Uterus (tissue), 4 donors: ENCODE data around the gene LRTM2. TPM values are rescaled to one million over a fixed set of nuclear protein-coding genes. Genes with fewer than 3 reads are reported as not detected.

Experiments used
- DNase-seq, 2 donors: peaks; one replicate each; pipeline ENCODE4 v3.0.0-alpha.2; 2019 to 2020
- H3K27ac ChIP-seq, 2 donors: fragments of 200-600 bp; sonication (generic); 1 replicate in 1 of 2; 2 replicates in 1 of 2; pipeline ENCODE4 v1.5.1; 2016 to 2018
- H3K27me3 ChIP-seq, 2 donors: fragments of 200-600 bp; sonication (generic); one replicate each; pipeline ENCODE4 v1.5.1; 2018 to 2019; ENCODE audit warnings: control low read depth in 1 of 2
- H3K36me3 ChIP-seq, 2 donors: fragments of 200-600 bp; sonication (generic); one replicate each; pipeline ENCODE4 v1.5.1; 2019; ENCODE audit warnings: control low read depth in 1 of 2
- H3K4me1 ChIP-seq, 2 donors: fragments of 200-600 bp; sonication (generic); one replicate each; pipeline ENCODE4 v1.5.1; 2018 to 2019; ENCODE audit warnings: control low read depth in 1 of 2
- H3K4me3 ChIP-seq, 2 donors: fragments of 200-600 bp; sonication (generic); 1 replicate in 1 of 2; 2 replicates in 1 of 2; pipeline ENCODE4 v1.5.1; 2018 to 2019; ENCODE audit warnings: mild to moderate bottlenecking in 1 of 2
- H3K9me3 ChIP-seq, 2 donors: fragments of 200-600 bp; sonication (generic); one replicate each; pipeline ENCODE4 v1.5.1; 2019; ENCODE audit warnings: control low read depth in 1 of 2
- POLR2A ChIP-seq, 2 donors: fragments of 450-650 bp; IDR thresholded peaks; one replicate each; pipeline ENCODE4 v1.6.1; 2016; ENCODE audit warnings: antibody characterized with exemption in 2 of 2, mild to moderate bottlenecking in 1 of 2, moderate library complexity in 1 of 2
- intact Hi-C: fragments of 100-400 bp; cut with DNase I; formaldehyde crosslinking; loops from one replicate; pipeline ENCODE4 v1.15.1; 2023; ENCODE audit warnings: low total_unique reads
- total RNA-seq, 4 donors: library from RNA; depleted of rRNA in 3 of 4; stranded (reverse); fragments of >200 nt in 3 of 4; gene quantifications; one replicate each; pipeline versions ENCODE4 v1.1.0 to v1.2.4, GENCODE V29; 2014 to 2023
- TF ChIP-seq, protein P1 (sequence below), 4 experiments: fragments of 200-600 bp in 2 of 4; fragments of 450-650 bp in 2 of 4; sonication (generic) in 2 of 4; IDR thresholded peaks; one replicate each; pipeline ENCODE4 v1.5.1; 2016 to 2019; ENCODE audit warnings: antibody characterized with exemption in 4 of 4, mild to moderate bottlenecking in 2 of 4, moderate library complexity in 1 of 4
- donor health status: DM: yes; HTN: yes; CAD: no.

Gene LRTM2
- total RNA-seq, 4 donors from 2014 or later, result not detected

DNA sequence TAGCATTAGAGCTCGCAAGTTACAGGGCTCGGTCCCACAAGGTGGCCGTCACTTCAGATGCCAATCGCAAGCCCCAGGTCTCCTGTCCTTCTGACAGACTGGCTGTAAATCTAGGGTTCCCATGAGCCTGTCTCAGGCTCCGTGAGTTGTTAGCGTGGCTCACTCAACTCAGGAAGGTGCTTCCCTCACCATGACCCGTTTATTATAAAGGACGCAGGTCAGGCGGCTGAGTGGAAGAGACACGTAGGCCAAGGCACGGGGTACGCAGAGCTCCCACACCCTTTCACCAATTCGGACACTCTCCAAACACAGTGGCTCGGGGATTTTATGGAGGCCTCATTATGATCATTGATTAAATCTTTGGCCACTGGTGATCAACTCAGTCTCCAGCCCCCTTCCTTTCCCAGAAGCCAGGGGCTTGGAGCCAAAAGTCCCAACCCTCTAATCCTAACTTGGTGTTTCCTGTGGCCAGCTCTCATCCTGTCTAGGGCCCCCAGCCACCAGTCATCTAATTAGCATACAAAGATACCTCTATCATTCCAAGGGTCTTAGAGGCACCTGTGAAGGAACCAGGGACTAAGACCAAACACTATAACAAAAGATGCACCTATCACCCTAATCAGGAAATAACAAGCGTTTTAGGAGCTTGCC, 25.8 kb upstream of the LRTM2 start:
- TF ChIP-seq POLR2A (IDR thresholded peaks at IDR 0.05), result no peak
- TF ChIP-seq, protein P1, sequence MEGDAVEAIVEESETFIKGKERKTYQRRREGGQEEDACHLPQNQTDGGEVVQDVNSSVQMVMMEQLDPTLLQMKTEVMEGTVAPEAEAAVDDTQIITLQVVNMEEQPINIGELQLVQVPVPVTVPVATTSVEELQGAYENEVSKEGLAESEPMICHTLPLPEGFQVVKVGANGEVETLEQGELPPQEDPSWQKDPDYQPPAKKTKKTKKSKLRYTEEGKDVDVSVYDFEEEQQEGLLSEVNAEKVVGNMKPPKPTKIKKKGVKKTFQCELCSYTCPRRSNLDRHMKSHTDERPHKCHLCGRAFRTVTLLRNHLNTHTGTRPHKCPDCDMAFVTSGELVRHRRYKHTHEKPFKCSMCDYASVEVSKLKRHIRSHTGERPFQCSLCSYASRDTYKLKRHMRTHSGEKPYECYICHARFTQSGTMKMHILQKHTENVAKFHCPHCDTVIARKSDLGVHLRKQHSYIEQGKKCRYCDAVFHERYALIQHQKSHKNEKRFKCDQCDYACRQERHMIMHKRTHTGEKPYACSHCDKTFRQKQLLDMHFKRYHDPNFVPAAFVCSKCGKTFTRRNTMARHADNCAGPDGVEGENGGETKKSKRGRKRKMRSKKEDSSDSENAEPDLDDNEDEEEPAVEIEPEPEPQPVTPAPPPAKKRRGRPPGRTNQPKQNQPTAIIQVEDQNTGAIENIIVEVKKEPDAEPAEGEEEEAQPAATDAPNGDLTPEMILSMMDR (IDR thresholded peaks at IDR 0.05), result no peak
- intact Hi-C loops, result loop anchor here (5.0 to 10.0 kb wide), 4 partner anchors 142 to 790 kb away; no protein-coding TSS in a partner anchor
- Histone ChIP-seq H3K9me3 (no peaks in the 10 kb centered on the region), H3K36me3 (no peaks in the 10 kb centered on the region), H3K27ac (no peak overlapping the region), H3K4me3 (no peak overlapping the region), H3K27me3 (no peaks in the 10 kb centered on the region), H3K4me1 (peaks cover 0 to 7% of the 10 kb centered on the region in 2 donors)
- DNase-seq, result no peak

DNA sequence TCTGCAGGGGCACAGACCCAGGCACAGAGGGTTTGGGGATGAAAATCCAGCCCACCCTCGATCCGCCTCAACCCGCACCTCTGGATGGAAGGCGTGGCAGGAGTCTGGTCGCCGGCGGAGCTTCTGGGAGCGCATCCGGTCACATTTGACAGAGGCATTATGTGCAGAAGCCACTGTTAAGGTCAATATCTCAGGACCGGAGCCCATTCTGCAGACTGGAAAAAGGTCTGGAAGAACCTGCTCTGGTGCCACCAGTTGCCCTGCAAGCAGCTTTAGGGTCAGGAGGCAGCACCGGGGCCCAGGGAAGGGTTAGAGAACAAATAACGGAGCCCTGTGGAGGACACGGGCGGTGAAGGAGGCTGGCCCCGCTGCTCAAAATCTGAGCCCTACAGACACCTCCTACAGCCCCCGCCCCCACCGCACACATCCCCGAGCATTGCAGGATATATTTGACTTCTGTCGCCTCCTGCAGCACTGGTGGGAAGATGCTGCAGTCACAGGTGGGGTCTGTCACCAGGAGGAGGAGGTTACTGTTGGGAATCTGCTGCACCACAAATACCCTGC, 25.1 kb upstream of the LRTM2 start:
- no peaks in the 10 kb centered on the region for H3K9me3 ChIP-seq
- no peak overlapping the region for H3K4me3 ChIP-seq
- intact Hi-C loops, result loop anchor here (5.0 to 10.0 kb wide), 3 partner anchors 142 to 789 kb away; no protein-coding TSS in a partner anchor

DNA sequence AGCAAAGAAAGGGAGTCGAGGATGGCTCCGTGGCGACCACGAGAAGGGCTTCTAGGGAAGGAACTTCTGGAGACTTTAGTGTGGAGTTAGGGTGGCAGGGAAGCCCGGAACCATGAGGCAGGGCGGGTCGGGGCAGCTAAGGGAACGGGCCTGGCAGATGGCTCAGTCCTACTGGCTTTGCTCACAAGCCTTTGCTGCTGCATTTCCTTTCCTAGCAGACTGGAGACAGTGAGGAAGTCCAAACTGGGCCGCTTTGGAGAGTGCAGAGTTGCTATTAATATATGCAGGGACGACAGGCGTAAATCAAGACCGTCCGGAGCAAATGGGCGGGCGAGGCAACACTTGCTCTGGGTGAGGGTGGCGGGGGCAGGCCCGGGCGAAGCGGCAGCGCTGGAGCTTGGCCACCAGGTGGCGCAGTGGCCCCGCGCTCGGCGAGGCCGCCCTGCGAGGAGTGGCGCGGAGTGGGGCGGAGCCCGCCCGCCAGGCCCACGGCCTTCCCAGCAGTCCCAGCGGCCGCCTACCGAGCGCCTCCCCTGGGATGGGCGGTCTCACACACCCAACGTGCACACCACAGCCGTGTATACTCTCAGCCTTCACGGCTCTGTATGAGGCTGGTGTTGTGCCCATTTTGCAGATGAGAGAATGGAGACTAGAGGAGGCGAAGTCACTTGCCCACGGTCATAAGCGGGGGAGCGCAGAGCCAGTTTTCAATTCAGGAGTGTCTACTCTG, 24.4 kb upstream of the LRTM2 start:
- Histone ChIP-seq H3K36me3 (no peaks in the 10 kb centered on the region), H3K27ac (peak overlapping the region; percentile 77 to 85), H3K9me3 (no peaks in the 10 kb centered on the region), H3K27me3 (no peaks in the 10 kb centered on the region), H3K4me1 (peaks cover 0 to 7% of the 10 kb centered on the region in 2 donors), H3K4me3 (peak overlapping the region; percentile 48 to 52)
- DNase-seq, result peak; percentile 91 to 94
- peak in 1 of 2 donors; percentile 67 for TF ChIP-seq POLR2A (IDR thresholded peaks at IDR 0.05)
- TF ChIP-seq, protein P1 (IDR thresholded peaks at IDR 0.05), result peak; percentile 92 to 100 (median 97)
- intact Hi-C loops, result loop anchor here (5.0 to 10.0 kb wide), 3 partner anchors 141 to 789 kb away; no protein-coding TSS in a partner anchor

More for the DNA sequence above, 25.1 kb upstream of the LRTM2 start:
- H3K4me1 ChIP-seq, result peaks cover 0 to 7% of the 10 kb centered on the region in 2 donors
- TF ChIP-seq, protein P1 (IDR thresholded peaks at IDR 0.05), result no peak
- TF ChIP-seq POLR2A (IDR thresholded peaks at IDR 0.05), result no peak
- H3K27ac ChIP-seq, result peak overlapping the region; percentile 57 to 77
- no peaks in the 10 kb centered on the region for H3K27me3 ChIP-seq
- H3K36me3 ChIP-seq, result no peaks in the 10 kb centered on the region
- DNase-seq, result no peak

DNA sequence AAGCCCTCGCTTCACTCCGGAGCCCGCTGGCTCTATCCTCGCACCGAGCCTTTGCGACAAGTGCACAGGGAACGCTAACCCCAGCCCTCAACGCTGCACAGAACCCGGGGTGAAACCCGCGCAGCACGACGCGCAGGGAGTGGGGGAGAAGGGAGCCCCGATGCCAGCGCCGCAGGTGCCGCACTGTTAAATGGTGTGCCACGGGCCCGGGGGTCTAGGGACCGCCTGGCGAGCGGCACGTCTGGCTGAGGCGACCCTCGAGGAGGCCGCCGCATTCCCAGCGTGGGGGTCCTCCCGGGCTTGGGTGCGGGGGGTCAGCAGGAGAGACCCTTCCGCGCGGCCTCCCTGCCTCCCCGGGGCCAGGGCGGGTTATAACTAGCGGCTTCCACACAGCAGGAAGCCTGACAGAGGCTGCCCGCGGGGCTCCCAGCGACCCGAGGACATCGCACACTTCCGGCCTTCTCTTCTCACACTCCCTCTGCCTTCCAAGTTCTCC, 23.8 kb upstream of the LRTM2 start:
- H3K27me3 ChIP-seq, result no peaks in the 10 kb centered on the region
- no peaks in the 10 kb centered on the region for H3K36me3 ChIP-seq
- no peaks in the 10 kb centered on the region for H3K9me3 ChIP-seq
- intact Hi-C loops, result loop anchor here (5.0 to 10.0 kb wide), 3 partner anchors 141 to 788 kb away; no protein-coding TSS in a partner anchor
- DNase-seq, result peak in 1 of 2 donors; percentile 44
- TF ChIP-seq, protein P1 (IDR thresholded peaks at IDR 0.05), result no peak
- no peak for TF ChIP-seq POLR2A (IDR thresholded peaks at IDR 0.05)
- H3K27ac ChIP-seq, result peak overlapping the region; percentile 77 to 85
- H3K4me1 ChIP-seq, result peaks cover 0 to 7% of the 10 kb centered on the region in 2 donors
- peak overlapping the region; percentile 48 to 52 for H3K4me3 ChIP-seq
